Activated T-cell treated with anti-CD3 and anti-CD28 coated beads, Interleukin-2, amount 50 U/mL, for 48 hours (primary cell): ENCODE data around the gene CCM2.

Source experiments
- DNase-seq, 2 experiments: peaks; one replicate each; pipeline ENCODE4 v3.0.0-alpha.2; 2020

The CCM2 gene

GRCh38 chr7:45035893-45036292, 35.9 kb downstream of the CCM2 start:
- peak in 1 of 2 experiments; percentile 32 for DNase-seq

GRCh38 chr7:45036317-45036716, 36.3 kb downstream of the CCM2 start:
- DNase-seq: no peak

- peak; percentile 50 to 57 for DNase-seq
Measured at GRCh38 chr7:45036796-45037195, 36.8 kb downstream of the CCM2 start.

- peak in 1 of 2 experiments; percentile 10 for DNase-seq
Measured at GRCh38 chr7:45037876-45038275, 37.9 kb downstream of the CCM2 start.

GRCh38 chr7:45039106-45039505, 39.1 kb downstream of the CCM2 start:
- DNase-seq: no peak

GRCh38 chr7:45044338-45044737, 44.3 kb downstream of the CCM2 start:
- DNase-seq: no peak

- DNase-seq: no peak
Measured at GRCh38 chr7:45048748-45049147, 48.7 kb downstream of the CCM2 start.

- DNase-seq: no peak
Measured at GRCh38 chr7:45050198-45050597, 50.2 kb downstream of the CCM2 start.

GRCh38 chr7:45052011-45052410, 52.0 kb downstream of the CCM2 start:
- no peak for DNase-seq

- DNase-seq: no peak
Measured at GRCh38 chr7:45053401-45053800, 53.4 kb downstream of the CCM2 start.

- DNase-seq: no peak
Measured at GRCh38 chr7:45053941-45054340, 53.9 kb downstream of the CCM2 start.

GRCh38 chr7:45054442-45054841, 54.4 kb downstream of the CCM2 start:
- DNase-seq: no peak

- DNase-seq: no peak
Measured at GRCh38 chr7:45055016-45055415, 55.0 kb downstream of the CCM2 start.

- no peak for DNase-seq
Measured at GRCh38 chr7:45055594-45056219, 55.7 kb downstream of the CCM2 start.

GRCh38 chr7:45057878-45058277, 57.9 kb downstream of the CCM2 start:
- DNase-seq: no peak

GRCh38 chr7:45060295-45060694, 60.3 kb downstream of the CCM2 start:
- DNase-seq: no peak

GRCh38 chr7:45061352-45061751, 61.4 kb downstream of the CCM2 start:
- DNase-seq: no peak

- no peak for DNase-seq
Measured at GRCh38 chr7:45061806-45062425, 61.9 kb downstream of the CCM2 start.

- no peak for DNase-seq
Measured at GRCh38 chr7:45064047-45064725, 64.2 kb downstream of the CCM2 start.

GRCh38 chr7:45065031-45065995, 65.3 kb downstream of the CCM2 start:
- DNase-seq: peak in 1 of 2 experiments; percentile 12

- DNase-seq: no peak
Measured at GRCh38 chr7:45066409-45066808, 66.4 kb downstream of the CCM2 start.

- DNase-seq: no peak
Measured at GRCh38 chr7:45067582-45067981, 67.6 kb downstream of the CCM2 start.
